WTC11 (cell line): ENCODE results near the gene IL31. TPM values are rescaled to one million over a fixed set of nuclear protein-coding genes. Genes with fewer than 3 reads are reported as not detected.

ENCODE experiments used
- ATAC-seq: fragments of 200-7000 bp; cut with Tn5 transposase; 2 replicates; pipeline ENCODE4 v1.10.0; 2021; ENCODE audit warnings: mild to moderate bottlenecking, moderate library complexity
- CTCF ChIA-PET: fragments of 300-600 bp; sonication (Branson Sonifier 250); formaldehyde crosslinking; loops from one replicate; lab custom pipeline; 2021; ENCODE audit warnings: antibody characterized with exemption; lab: Charles Lee
- POLR2A ChIA-PET: fragments of 350-600 bp; sonication (Branson Sonifier 250); formaldehyde crosslinking; loops from one replicate; lab custom pipeline; 2021; ENCODE audit warnings: antibody characterized with exemption; lab: Charles Lee
- DNase-seq: peaks from one replicate; pipeline ENCODE4 v3.0.0; 2021; ENCODE audit warnings: low spot score
- H3K27ac Mint-ChIP-seq: 2 replicates; pipeline ENCODE4 v1.8.0; 2021; ENCODE audit warnings: mixed read lengths
- H3K27me3 Mint-ChIP-seq: 2 replicates; pipeline ENCODE4 v1.8.0; 2021; ENCODE audit warnings: low read depth, mild to moderate bottlenecking, moderate library complexity, mixed read lengths
- H3K36me3 Mint-ChIP-seq: 2 replicates; pipeline ENCODE4 v1.8.0; 2021; ENCODE audit warnings: mixed read lengths
- H3K4me1 Mint-ChIP-seq: 2 replicates; pipeline ENCODE4 v1.8.0; 2022; ENCODE audit warnings: mixed read lengths
- H3K4me3 Mint-ChIP-seq: 2 replicates; pipeline ENCODE4 v1.8.0; 2021; ENCODE audit warnings: mild to moderate bottlenecking, moderate library complexity, mixed read lengths
- H3K9me3 Mint-ChIP-seq: 2 replicates; pipeline ENCODE4 v1.8.0; 2021; ENCODE audit warnings: mixed read lengths
- ETV6 ChIP-seq: sonication (generic); formaldehyde crosslinking; IDR thresholded peaks from 2 replicates; pipeline ENCODE4 v1.8.1; 2022; ENCODE audit warnings: mild to moderate bottlenecking, missing genetic modification reagents
- MAX ChIP-seq: sonication (generic); formaldehyde crosslinking; IDR thresholded peaks from 2 replicates; pipeline ENCODE4 v1.8.0; 2022; ENCODE audit warnings: mild to moderate bottlenecking, missing genetic modification reagents
- MXD4 ChIP-seq: fragments of 250-450 bp; sonication (Bioruptor Pico); IDR thresholded peaks from 2 replicates; pipeline ENCODE4 v1.8.0; 2021; ENCODE audit warnings: mild to moderate bottlenecking, moderate library complexity, borderline replicate concordance
- RORB ChIP-seq: fragments of 250-450 bp; sonication (Bioruptor Pico); IDR thresholded peaks from 2 replicates; pipeline ENCODE4 v1.9.0; 2021; ENCODE audit warnings: mild to moderate bottlenecking
- SOX15 ChIP-seq: fragments of 250-450 bp; sonication (Bioruptor Pico); IDR thresholded peaks from 2 replicates; pipeline ENCODE4 v1.9.0; 2021; ENCODE audit warnings: mild to moderate bottlenecking
- STAT6 ChIP-seq: sonication (generic); formaldehyde crosslinking; conservative IDR thresholded peaks from 2 replicates; pipeline ENCODE4 v1.8.1; 2023; ENCODE audit warnings: mild to moderate bottlenecking, low read depth, missing genetic modification reagents, moderate library complexity
- TCF7 ChIP-seq: sonication (generic); formaldehyde crosslinking; IDR thresholded peaks from 2 replicates; pipeline ENCODE4 v1.8.0; 2022; ENCODE audit warnings: mild to moderate bottlenecking, low read depth, missing genetic modification reagents, moderate library complexity
- TEAD1 ChIP-seq: sonication (generic); formaldehyde crosslinking; IDR thresholded peaks from 2 replicates; pipeline ENCODE4 v1.8.0; 2022; ENCODE audit warnings: mild to moderate bottlenecking, missing genetic modification reagents
- TP53 ChIP-seq: sonication (generic); formaldehyde crosslinking; IDR thresholded peaks from 2 replicates; pipeline ENCODE4 v1.8.1; 2023; ENCODE audit warnings: mild to moderate bottlenecking, missing genetic modification reagents
- ZNF232 ChIP-seq: sonication (generic); formaldehyde crosslinking; IDR thresholded peaks from 2 replicates; pipeline ENCODE4 v1.8.0; 2022; ENCODE audit warnings: mild to moderate bottlenecking, missing genetic modification reagents
- ZNF263 ChIP-seq: sonication (generic); formaldehyde crosslinking; IDR thresholded peaks from 2 replicates; pipeline ENCODE4 v1.8.1; 2022; ENCODE audit warnings: low read depth, mild to moderate bottlenecking, moderate library complexity, missing genetic modification reagents
- ZNF281 ChIP-seq: sonication (generic); formaldehyde crosslinking; IDR thresholded peaks from 2 replicates; pipeline ENCODE4 v1.8.0; 2023; ENCODE audit warnings: mild to moderate bottlenecking, missing genetic modification reagents
- ZNF396 ChIP-seq: fragments of 250-450 bp; sonication (Bioruptor Pico); IDR thresholded peaks from 2 replicates; pipeline ENCODE4 v1.8.0; 2021; ENCODE audit warnings: mild to moderate bottlenecking, moderate library complexity, borderline replicate concordance
- ZNF423 ChIP-seq: fragments of 250-450 bp; sonication (Bioruptor Pico); IDR thresholded peaks from 2 replicates; pipeline ENCODE4 v2.1.2; 2022; ENCODE audit warnings: mild to moderate bottlenecking, moderate library complexity
- total RNA-seq: library from RNA; stranded (reverse); gene quantifications from 3 replicates; pipeline ENCODE4 v1.2.3, GENCODE V29; 2021
- TF ChIP-seq, protein P1 (sequence below): sonication (generic); formaldehyde crosslinking; IDR thresholded peaks from 2 replicates; pipeline ENCODE4 v1.8.0; 2023; ENCODE audit warnings: missing genetic modification reagents
- TF ChIP-seq, protein P2 (sequence below): fragments of 250-450 bp; sonication (Bioruptor Pico); IDR thresholded peaks from 2 replicates; pipeline ENCODE4 v1.9.0; 2021; ENCODE audit warnings: mild to moderate bottlenecking
- TF ChIP-seq, protein P3 (sequence below): sonication (generic); formaldehyde crosslinking; IDR thresholded peaks from 2 replicates; pipeline ENCODE4 v1.8.1; 2022; ENCODE audit warnings: mild to moderate bottlenecking, missing genetic modification reagents, moderate library complexity, borderline replicate concordance
- TF ChIP-seq, protein P4 (sequence below): sonication (generic); formaldehyde crosslinking; IDR thresholded peaks from 2 replicates; pipeline ENCODE4 v1.8.1; 2022; ENCODE audit warnings: mild to moderate bottlenecking, moderate library complexity, missing genetic modification reagents

IL31 gene
- total RNA-seq, 1 experiment from 2014 or later = not detected

- Mint-ChIP-seq H3K36me3 (peaks cover 4% of the 10 kb centered on the region; the same call in 1 of the 2 replicates), H3K9me3 (no peaks in the 10 kb centered on the region), H3K4me3 (no peak overlapping the region), H3K27ac (no peak overlapping the region), H3K27me3 (no peaks in the 10 kb centered on the region), H3K4me1 (peaks cover 23% of the 10 kb centered on the region)
- TF ChIP-seq RORB (CRISPR knock-in tag) (no peak), ZNF232 (CRISPR knock-in tag) (no peak), SOX15 (CRISPR knock-in tag) (no peak), ZNF396 (CRISPR knock-in tag) (no peak), ETV6 (CRISPR knock-in tag) (no peak), ZNF263 (no peak), TCF7 (CRISPR knock-in tag) (no peak), MAX (CRISPR knock-in tag) (no peak)
- TF ChIP-seq, protein P1, sequence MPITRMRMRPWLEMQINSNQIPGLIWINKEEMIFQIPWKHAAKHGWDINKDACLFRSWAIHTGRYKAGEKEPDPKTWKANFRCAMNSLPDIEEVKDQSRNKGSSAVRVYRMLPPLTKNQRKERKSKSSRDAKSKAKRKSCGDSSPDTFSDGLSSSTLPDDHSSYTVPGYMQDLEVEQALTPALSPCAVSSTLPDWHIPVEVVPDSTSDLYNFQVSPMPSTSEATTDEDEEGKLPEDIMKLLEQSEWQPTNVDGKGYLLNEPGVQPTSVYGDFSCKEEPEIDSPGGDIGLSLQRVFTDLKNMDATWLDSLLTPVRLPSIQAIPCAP = no peak
- TF ChIP-seq, protein P2, sequence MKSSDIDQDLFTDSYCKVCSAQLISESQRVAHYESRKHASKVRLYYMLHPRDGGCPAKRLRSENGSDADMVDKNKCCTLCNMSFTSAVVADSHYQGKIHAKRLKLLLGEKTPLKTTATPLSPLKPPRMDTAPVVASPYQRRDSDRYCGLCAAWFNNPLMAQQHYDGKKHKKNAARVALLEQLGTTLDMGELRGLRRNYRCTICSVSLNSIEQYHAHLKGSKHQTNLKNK (CRISPR knock-in tag) = no peak
- TF ChIP-seq, protein P3, sequence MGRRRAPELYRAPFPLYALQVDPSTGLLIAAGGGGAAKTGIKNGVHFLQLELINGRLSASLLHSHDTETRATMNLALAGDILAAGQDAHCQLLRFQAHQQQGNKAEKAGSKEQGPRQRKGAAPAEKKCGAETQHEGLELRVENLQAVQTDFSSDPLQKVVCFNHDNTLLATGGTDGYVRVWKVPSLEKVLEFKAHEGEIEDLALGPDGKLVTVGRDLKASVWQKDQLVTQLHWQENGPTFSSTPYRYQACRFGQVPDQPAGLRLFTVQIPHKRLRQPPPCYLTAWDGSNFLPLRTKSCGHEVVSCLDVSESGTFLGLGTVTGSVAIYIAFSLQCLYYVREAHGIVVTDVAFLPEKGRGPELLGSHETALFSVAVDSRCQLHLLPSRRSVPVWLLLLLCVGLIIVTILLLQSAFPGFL = no peak
- ChIA-PET POLR2A (interaction anchor here (1.2 kb wide), 1 partner anchor 44 kb away, joined by 4 read pairs; no protein-coding TSS in a partner anchor), CTCF (interaction anchor here (1.0 to 4.2 kb wide), 16 partner anchors 9 to 330 kb away, joined by 3 to 48 read pairs (median 8); partner anchors contain the start of genes BCL7A, CFAP251 and MLXIP)
- no peak for ATAC-seq
- DNase-seq = no peak
These were observed 49.7 kb downstream of the IL31 start for GRCh38 chr12:122124370-122124769.

DNA sequence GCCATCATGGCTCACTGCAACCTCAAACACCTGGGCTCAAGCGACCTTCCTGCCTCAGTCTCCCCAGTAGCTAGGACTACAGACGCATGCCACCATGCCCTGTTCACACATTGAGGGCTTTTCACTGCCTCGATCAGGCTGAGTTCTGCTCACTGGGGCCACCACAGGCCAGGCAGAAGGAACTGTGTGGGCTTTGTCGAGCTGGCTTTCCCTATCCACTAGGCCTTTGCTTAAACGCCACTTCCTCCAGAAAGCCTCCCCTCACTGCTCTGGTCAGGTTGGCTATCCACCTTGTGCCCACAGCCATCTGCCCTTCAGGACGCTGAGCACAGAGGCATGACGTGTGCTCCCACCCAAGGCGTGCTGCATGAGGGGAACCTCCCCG, 50.3 kb downstream of the IL31 start:
- POLR2A ChIA-PET = interaction anchor here (1.2 kb wide), 1 partner anchor 43 kb away, joined by 4 read pairs; no protein-coding TSS in a partner anchor
- TF ChIP-seq, protein P4, sequence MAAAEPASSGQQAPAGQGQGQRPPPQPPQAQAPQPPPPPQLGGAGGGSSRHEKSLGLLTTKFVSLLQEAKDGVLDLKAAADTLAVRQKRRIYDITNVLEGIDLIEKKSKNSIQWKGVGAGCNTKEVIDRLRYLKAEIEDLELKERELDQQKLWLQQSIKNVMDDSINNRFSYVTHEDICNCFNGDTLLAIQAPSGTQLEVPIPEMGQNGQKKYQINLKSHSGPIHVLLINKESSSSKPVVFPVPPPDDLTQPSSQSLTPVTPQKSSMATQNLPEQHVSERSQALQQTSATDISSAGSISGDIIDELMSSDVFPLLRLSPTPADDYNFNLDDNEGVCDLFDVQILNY = no peak
- TF ChIP-seq MXD4 (CRISPR knock-in tag) (no peak), ZNF423 (CRISPR knock-in tag) (no peak), TP53 (CRISPR knock-in tag) (no peak), STAT6 (CRISPR knock-in tag) (no peak), TEAD1 (CRISPR knock-in tag) (no peak), ZNF281 (no peak)
- H3K27me3 Mint-ChIP-seq = no peaks in the 10 kb centered on the region
- peak overlapping the region; percentile 76 for H3K27ac Mint-ChIP-seq
- CTCF ChIA-PET = interaction anchor here (0.7 to 2.9 kb wide), 22 partner anchors 9 to 329 kb away, joined by 3 to 48 read pairs (median 8); partner anchors contain the start of genes BCL7A, CFAP251 and MLXIP
- no peak overlapping the region for H3K4me3 Mint-ChIP-seq
- peaks cover 23% of the 10 kb centered on the region for H3K4me1 Mint-ChIP-seq
- H3K9me3 Mint-ChIP-seq = no peaks in the 10 kb centered on the region
- no peak for ATAC-seq
- peaks cover under 1% of the 10 kb centered on the region; the same call in 1 of the 2 replicates for H3K36me3 Mint-ChIP-seq
- no peak for DNase-seq
